C4-2B (cell line): ENCODE data around the gene UFC1.

Source experiments
- H3K27ac ChIP-seq: fragments of 450-650 bp; 2 replicates; pipeline ENCODE4 v1.5.1; 2017
- CTCF ChIP-seq: fragments of 450-650 bp; conservative IDR thresholded peaks from 2 replicates; pipeline ENCODE4 v1.5.1; 2017; ENCODE audit warnings: mild to moderate bottlenecking
- ZFX ChIP-seq: fragments of 450-650 bp; IDR thresholded peaks from 2 replicates; pipeline ENCODE4 v1.6.1; 2017

The UFC1 gene

GRCh38 chr1:161159087-161159912, 5.5 kb downstream of the UFC1 start, which contains the start of gene USP21:
Gene USP21, plus strand, starts transcription at chr1:161159500. Its CDS starts 1,141 bp downstream, at chr1:161160641.
- H3K27ac ChIP-seq: peak within 1 kb of the TSS; percentile 92
- no peak for TF ChIP-seq ZFX
- no peak; the same call in 1 of the 2 replicates for TF ChIP-seq CTCF

- no peak for TF ChIP-seq CTCF
- no peak for TF ChIP-seq ZFX
- H3K27ac ChIP-seq: peak overlapping the region; percentile 92
These were observed 6.1 kb downstream of the UFC1 start for GRCh38 chr1:161159913-161160243.

GRCh38 chr1:161160671-161161145, 6.9 kb downstream of the UFC1 start:
- no peak overlapping the region for H3K27ac ChIP-seq

GRCh38 chr1:161161652-161162051, 7.9 kb downstream of the UFC1 start:
- H3K27ac ChIP-seq: no peak overlapping the region
- TF ChIP-seq ZFX (no peak), CTCF (no peak)

More at GRCh38 chr1:161160671-161161145, 6.9 kb downstream of the UFC1 start:
- TF ChIP-seq ZFX (no peak), CTCF (no peak)

- no peak overlapping the region for H3K27ac ChIP-seq
- TF ChIP-seq ZFX: no peak
- no peak for TF ChIP-seq CTCF
These were observed 8.3 kb downstream of the UFC1 start for GRCh38 chr1:161162052-161162451.

- H3K27ac ChIP-seq: no peak overlapping the region
- TF ChIP-seq ZFX: no peak
- TF ChIP-seq CTCF: no peak
These were observed 9.0 kb downstream of the UFC1 start for GRCh38 chr1:161162806-161163205.

- no peak for TF ChIP-seq CTCF
- TF ChIP-seq ZFX: no peak
These were observed 10.0 kb downstream of the UFC1 start for GRCh38 chr1:161163793-161164192.

More at GRCh38 chr1:161163793-161164192, 10.0 kb downstream of the UFC1 start:
- no peak overlapping the region for H3K27ac ChIP-seq
